Head of caudate nucleus (tissue), 42 donors: Measurements from ENCODE around the gene KCNT2.

Experiments
- DNase-seq, 42 donors: peaks; one replicate each; pipeline versions ENCODE4 v3.0.0 to v3.0.0-alpha.2; 2020 to 2021; ENCODE audit warnings: mixed read lengths in 7 of 42
- intact Hi-C: fragments of 100-400 bp; cut with DNase I; formaldehyde crosslinking; loops from one replicate; pipeline ENCODE4 v1.15.0; 2022

KCNT2 gene

DNA sequence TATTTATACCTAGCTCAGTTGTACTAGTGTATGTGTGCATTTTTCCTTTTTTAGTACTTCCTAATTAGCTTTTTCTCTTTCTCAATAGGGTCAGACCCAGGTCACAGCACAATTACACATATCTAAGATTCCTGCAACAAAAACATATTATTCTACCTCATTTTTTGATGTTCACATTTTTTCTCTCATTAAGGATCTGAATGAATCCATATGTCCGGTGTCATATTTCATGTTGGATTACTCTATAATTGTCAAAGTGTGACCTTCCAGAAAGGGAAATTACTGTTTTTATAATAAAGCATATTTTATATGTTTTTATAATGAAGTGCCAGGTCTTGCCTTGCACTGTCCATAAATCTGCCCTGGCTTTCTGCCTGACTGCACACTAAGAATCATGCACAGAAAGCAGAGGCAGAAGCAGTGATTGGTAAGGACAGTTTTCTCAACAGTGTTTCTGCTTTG, 143.7 kb downstream of the KCNT2 start:
- intact Hi-C loops, result no loop called here
- DNase-seq, result no peak

DNA sequence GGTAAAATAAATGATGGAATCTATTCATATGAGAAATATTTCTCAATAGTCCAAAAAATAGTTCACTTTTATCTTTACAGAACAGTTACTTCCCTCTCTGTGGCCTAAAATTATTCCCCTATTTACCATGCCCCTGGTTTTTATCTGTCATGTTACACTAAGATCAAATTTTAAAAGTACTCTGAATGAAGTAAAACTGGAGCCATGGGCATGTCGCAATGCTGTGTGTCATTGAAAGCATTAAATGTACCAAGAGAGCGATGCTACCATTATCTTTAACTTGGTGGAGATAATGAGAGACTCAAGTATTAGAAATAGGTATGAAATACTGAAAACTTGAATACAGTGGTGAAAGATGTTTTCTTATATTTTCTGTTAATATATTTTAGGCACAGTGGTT, 146.2 kb downstream of the KCNT2 start:
- DNase-seq, result no peak

DNA sequence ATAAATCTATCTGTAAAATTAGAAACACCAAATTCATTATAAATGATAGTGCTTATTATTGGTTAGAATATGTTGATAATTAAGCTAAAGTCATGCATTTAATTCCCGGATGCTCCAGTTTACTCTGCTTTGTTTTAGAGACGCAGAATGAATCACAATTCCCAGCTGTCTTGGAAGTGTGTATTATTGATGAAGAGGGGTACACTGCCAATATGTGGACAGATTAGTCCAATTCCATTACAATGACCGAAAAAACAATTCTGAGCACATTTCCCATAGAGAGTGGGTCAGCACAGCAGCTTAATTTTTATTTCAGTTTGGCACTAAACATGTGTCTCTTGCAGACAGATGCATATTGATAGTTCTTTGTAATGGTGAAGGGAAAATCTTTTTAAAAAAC, 146.7 kb downstream of the KCNT2 start:
- intact Hi-C loops, result no loop called here
- DNase-seq, result no peak

More for the DNA sequence above, 146.2 kb downstream of the KCNT2 start:
- intact Hi-C loops, result no loop called here

DNA sequence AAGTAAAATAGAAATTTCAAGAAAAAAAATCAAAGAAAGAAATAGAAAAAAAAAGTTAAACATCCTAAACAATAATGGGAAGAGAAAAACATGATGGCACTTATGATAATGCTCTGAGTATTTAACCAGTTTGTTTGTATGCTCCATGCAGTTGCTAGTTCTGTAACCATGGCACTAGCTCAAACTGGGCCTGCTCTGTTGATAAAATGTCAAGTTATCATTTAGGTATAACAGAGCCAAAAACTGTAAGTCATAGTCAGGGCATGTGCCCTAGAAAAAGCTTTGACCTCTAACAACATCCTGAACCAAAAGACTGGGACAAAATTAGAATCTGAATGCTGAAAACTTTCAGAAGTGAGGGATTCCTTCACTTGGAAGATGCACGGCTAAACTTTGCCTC, 148.9 kb downstream of the KCNT2 start:
- DNase-seq, result no peak

DNA sequence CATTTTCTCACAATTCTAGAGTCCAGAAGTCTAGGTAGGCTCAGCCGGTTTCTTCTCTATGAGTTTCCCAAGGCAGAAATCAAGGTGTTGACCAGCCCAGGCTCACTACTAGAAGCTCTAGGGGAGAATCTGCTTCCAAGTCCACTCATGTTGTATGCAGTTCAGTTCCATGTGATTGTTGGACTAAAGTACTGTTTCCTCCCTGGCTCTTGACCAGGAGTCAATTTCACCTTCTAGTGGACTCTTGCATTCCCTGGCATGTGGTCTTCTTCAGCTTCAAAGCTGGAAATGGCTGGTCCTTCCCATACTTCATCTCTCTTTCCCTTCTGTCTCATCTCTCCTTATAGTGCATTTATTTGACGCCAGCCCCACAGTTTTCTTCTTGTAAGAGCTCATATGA, 153.4 kb downstream of the KCNT2 start:
- no peak for DNase-seq
- intact Hi-C loops, result no loop called here

More for the DNA sequence above, 148.9 kb downstream of the KCNT2 start:
- intact Hi-C loops, result no loop called here

DNA sequence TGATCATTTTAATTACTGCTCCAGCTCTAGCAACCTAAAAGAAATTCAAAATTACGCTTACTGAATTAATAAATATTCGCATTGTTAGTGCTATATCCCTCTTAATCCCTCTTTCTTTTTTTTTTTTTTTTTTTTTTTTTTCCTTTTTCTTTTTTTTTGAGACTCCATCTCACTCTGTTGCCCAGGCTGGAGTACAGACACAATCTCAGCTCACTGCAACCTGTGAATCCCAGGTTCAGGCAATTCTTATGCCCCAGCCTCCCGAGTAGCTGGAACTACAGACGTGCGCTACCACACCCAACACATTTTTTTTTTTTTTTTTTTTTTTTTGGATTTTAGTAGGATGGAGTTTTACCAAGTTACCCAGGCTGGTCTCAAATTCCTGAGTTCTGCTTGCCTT, 157.1 kb downstream of the KCNT2 start:
- DNase-seq, result no peak
- intact Hi-C loops, result no loop called here

DNA sequence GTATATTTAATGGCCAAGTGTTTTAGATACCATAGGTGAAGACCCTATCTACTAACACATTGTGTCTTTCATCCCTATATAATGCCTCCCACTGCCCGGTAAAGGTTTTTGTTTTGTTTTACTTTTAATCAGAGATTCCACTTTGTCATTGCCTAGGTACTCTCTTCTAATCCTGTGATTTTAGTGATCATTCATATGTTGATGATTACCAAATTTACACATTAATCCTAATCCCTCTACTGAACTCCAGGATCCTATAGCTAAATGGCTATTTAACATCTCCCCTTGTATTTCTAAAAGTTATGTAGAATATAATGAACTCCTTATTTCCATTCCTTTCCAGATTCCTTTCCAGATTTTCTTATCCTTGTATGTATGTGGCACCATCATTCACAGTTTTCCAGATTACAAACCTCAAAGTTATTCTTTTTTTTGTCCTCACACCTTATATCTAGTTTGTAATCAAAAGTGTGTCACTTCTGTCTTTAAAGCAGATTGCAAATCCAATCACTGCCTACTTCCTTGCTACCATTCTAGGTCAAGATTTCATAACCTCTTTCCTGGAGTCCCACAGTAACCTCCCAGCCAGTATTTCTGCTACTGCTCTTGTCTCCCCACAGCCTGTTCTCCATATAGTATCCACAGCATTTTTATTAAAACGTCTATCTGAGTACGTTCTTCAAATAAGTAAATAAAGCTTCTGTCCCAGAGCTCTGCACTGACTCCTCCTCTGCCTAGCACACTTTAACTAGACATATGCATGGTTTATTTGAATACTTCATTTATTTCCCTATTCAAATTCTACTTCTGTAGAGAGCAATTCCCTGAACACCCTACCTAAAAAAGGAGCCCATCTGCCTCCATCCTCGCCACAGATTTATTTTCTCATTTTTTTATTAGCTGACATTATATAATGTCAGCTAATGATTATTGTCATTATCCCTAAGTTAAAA, 157.8 kb downstream of the KCNT2 start:
- no peak for DNase-seq
- intact Hi-C loops, result no loop called here

DNA sequence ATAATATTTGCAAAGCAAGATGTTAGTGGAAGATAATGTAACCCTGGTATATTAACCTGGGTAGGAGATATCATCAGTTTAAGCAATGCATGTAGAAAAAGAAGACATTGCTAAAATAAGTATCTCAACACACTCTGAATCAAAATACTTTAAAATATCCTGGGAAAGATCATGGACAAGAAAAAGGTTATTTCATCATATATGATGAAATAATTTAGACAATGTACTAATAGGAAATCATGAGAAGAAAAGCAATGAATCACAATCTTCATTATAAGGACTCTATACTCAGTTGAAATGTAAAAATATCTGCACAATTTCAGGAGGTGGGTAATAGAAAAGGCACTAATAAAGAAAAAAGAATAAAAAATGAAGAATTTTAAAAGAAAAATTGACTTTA, 158.8 kb downstream of the KCNT2 start:
- intact Hi-C loops, result no loop called here
- DNase-seq, result no peak

DNA sequence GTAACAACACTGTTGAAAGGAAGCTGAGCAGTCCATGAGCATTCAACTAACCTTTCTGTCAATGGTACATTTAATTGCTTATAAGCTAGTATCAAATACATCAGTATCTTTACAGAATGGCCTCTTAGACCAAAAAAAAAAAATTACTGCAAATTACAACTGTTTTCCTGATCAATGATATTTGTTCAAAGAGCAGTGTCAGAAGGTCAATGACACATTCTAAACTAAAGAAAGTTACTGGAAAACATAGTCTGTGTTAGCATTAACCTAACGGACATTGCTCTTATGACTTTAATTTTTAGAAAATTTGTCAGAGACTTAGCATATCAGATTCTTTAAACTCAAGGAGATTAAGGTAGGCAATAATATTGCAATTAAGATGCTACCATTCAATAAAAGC, 162.5 kb downstream of the KCNT2 start:
- intact Hi-C loops, result no loop called here
- no peak for DNase-seq

DNA sequence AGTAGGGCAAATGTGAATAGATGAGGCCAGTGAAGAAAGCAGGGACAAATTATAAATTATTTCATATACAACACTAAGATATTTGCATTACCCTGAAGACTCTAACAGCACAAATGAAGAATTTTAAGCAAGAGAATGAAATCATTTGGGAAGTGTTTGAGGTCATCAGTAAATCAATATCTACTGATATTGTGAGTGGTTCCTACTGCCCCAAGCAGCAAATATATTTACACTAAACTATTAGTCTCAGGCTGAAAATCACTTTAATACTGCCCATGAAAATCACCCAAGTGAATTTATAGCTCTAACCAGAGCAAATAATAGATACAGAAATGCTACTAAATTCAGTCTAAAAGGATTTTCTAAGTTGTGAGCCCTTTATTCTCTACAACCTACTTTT, 163.6 kb downstream of the KCNT2 start:
- intact Hi-C loops, result no loop called here
- DNase-seq, result no peak

DNA sequence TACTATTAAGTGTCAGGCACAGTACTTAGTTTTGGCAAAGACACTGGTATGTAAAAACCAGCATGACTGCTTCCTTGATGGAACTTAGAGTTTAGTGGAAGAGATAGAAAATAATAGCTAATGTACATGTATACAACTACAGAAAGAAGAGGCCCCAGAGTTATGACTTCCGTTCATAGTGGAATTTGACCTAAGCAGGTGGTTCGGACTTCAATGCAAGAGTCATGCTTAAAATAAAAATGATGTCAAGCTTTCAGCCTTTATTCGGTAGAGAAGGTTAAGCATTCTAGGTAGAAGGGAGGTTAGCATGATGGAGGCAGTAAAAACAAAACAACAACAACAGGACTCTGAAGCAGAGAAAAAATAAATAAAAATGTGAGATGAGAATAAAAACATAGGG, 165.9 kb downstream of the KCNT2 start:
- no peak for DNase-seq
- intact Hi-C loops, result no loop called here

DNA sequence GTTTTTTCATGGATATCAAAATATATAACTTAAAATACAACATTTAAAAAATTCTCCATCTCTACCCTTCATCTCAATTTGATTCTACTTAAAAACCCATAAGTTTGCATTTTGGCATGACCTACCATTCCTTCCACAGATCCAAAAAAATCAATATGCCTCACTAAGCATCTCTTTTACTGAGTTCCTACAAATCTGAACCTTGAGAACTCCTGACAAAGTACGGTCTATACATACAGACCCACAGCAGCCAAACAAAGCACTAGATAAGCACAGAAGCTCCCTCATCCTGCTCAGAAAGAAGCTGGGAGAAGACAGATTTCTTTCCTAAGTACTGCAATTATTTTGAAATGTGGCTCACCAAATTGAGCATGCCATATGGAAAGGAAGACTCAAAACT, 167.5 kb downstream of the KCNT2 start:
- intact Hi-C loops, result no loop called here
- DNase-seq, result no peak

DNA sequence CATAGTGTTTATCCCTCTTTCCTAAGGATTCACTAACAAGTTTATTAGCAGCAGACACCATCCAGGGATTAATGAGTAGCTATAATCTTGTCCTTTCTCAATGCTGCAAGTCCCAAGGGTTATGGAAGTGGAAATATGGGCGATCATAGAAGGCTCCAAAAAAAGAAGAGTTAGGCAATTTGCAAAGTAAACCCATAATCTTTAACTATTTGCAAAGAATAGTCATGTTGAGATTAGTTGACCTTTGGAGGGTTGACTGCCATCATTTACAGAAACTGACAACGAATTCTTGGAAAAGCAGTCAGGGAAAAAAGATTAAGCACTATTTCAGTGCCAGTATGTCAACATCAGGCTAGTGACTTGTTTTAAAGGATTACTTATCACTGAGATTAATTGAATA, 169.9 kb downstream of the KCNT2 start:
- intact Hi-C loops, result no loop called here
- no peak for DNase-seq

DNA sequence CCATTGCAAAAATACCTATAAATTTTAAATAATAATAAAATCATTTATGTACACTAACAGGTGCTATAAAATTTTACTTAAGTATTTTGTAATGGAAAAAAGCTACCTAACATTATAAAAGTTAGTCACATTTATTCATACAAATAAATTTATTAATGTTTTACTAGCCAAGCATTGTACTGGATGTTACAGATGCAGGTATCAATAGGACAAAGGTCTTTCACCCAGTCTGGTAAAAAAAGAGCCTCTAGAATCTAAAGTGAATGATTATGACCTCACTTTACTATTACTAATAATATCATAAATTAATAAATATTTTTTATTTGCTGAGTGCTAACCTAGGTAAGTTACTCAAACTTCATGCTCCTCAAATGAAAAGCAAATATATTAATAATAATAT, 170.6 kb downstream of the KCNT2 start:
- DNase-seq, result no peak
- intact Hi-C loops, result no loop called here

DNA sequence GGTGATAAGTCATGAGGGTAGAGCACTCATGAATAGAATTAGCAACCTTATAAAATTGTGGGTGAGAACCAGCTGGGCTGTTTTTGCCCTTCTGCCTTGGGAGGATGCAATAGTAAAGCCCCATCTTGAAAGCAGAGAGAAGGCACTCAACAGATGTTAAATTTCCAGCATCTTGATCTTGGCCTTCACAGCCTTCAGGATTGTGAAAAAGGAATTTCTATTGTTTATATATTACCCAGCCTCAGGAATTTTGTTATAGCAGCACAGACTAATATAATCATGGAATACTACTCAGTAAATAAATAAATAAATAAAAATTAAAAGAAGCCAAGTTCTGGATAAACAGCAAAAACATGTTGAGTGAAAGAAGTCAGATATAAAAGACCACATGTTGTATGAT, 175.2 kb downstream of the KCNT2 start:
- intact Hi-C loops, result no loop called here
- no peak for DNase-seq

DNA sequence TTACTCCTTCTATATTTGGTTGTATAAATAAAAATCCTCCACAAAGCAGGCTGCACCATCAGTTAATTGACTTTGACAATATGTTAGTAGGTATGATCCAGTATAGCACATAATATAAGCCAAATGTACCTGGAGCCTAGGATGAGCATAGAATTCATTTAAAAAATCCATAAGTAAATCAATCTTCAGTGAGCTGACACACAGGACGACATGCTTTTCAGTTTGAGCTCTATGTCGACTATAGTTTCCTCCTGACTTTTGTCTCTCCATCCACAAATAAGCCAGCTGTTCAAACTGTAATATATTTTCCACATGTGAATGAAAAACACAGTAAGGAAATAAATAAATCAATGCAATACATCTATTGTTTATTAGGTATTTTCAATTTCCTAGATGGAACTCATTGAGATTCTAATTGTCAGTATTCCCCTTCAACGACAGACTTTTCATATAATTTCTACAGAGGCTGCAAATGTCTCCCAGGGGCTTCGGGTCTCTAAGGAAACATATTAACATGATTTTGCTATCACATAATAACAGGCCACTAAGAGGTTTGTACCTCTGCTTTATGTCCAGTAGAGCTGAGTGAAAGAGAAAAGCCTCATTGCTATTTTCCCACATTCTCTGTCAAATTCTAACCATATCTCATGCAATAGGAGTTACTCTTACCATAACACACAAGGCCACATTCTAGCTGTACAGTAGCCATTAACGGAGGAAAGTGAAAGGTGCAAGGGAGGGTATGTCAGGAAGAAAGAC, 180.1 kb downstream of the KCNT2 start:
- DNase-seq, result no peak
- intact Hi-C loops, result no loop called here

DNA sequence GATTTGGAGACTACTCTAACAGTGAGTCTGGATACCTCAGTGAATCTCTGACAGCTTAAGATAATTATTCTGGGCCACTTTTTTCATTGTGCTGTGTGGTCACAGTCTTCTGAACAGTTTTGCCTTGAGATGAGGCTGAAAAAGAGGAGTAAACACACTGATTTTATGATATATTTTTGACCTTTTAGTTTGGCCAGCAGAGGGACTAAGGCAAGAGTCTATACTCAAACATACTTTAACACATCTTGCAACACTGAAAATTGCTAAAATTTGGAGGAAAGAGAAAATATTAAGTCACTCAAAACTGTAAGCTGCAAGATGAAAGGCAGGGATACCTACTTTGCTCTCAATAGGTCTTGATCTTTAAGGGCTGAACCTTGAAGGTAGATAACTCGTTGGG, 182.7 kb downstream of the KCNT2 start:
- DNase-seq, result no peak
- intact Hi-C loops, result no loop called here

DNA sequence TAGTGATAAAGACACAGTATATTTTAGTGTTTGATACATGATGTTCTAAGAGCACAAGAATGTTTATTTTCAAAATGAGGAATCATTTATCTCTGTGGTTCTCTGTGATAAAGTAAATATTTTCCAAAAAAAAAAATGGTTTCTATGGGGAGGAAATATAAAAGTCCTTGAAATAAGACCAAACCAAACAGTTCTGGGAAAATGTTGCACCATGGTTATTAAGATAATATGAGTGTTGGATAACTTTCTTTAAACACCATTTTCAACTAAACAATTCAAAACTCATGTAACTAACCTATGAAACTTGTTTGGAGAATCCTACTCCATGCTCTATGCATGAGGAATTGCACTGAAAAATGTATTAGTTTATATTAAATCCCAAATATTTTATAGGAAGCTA, 184.6 kb downstream of the KCNT2 start:
- no peak for DNase-seq
- intact Hi-C loops, result no loop called here

DNA sequence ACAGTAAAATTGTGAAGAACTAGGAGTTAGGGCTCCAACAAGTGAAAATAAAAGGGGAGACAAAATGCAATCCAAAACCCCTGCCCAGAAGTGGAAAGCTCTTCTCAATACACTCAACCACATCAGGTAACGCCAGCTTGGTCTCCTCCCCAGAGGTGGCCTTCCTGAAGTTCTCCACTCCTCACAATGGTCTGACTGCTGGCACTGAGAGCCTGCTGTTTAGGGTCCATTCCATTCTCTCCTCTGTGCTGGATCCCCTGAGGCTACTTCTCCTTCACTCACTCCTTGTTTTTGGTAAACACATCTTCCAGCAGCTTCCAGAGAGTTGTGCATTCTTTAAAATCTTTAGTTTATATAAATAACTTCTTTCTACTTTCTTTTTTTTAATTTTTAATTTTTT, 189.5 kb downstream of the KCNT2 start:
- intact Hi-C loops, result no loop called here
- no peak for DNase-seq

DNA sequence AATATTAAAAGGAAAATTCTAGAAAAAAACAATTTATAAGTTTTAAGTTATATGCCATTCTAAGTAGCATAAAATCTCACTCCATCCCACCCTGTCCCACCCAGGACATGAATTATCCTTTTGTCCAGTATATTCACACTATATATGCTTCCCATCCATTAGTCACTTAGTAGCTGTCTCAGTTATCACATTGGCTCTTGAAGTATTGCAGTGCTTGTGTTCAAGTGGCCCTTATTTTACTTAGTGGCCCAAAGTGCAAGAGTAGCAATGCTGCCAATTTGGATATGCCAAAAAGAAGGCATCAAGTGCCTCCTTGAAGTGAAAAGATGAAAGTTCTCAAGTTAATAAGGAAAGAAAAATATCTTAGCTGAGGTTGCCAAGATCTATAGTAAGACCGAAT, 192.3 kb downstream of the KCNT2 start:
- DNase-seq, result no peak
- intact Hi-C loops, result no loop called here

DNA sequence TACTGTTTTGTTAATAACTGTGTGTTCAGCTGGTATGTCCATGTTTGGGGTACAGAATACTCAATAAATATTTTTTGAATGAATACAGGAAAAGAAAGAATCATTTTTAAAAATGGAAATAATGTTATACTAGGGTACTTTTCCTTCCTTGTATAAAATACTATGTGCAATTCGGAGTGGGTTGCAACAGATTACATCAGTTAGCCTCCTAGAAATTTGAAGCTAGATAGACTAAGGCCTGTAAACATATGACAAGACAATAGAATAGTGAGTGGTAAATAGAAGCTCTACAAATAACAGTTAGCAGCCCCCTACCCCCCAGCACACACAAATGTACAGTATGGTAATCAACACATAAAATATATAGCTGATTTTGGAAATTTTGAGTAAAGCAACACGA, 195.9 kb downstream of the KCNT2 start:
- intact Hi-C loops, result no loop called here
- DNase-seq, result no peak
